Measurements from ENCODE around the gene ATG16L2. TPM values are rescaled to one million over a fixed set of nuclear protein-coding genes. Genes with fewer than 3 reads are reported as not detected.

The ATG16L2 gene
- total and polyA plus RNA-seq, 10 of the 15 experiments (the other 5 are each of a cell fraction or from before 2014, with no cell fraction given): 1.9 to 67.7 (median 30.4) TPM

- no peak overlapping the region for H2AFZ ChIP-seq (ENCODE audit: control insufficient read depth, low read depth, low read length)
- H3K4me1 ChIP-seq (ENCODE audit: control insufficient read depth, insufficient read depth, low read length): no peaks in the 10 kb centered on the region
- BruUV-seq (replicated peaks): no TSS peak
- no peak for ATAC-seq
- no peaks in the 10 kb centered on the region for H4K20me1 ChIP-seq (ENCODE audit: control insufficient read depth, insufficient read depth)
- POLR2A ChIA-PET: interaction anchor here (1.6 kb wide), 1 partner anchor 10 kb away, joined by 4 read pairs; no protein-coding TSS in a partner anchor
- no peak for DNase-seq (ENCODE audit: low read depth, low spot score)
- CTCF ChIA-PET: interaction anchor here (0.9 kb wide), 1 partner anchor 322 kb away, joined by 3 read pairs; no protein-coding TSS in a partner anchor
- RAD21 ChIA-PET (ENCODE audit: unreplicated experiment): interaction anchor here (1.1 kb wide), 1 partner anchor 322 kb away, joined by 3 read pairs; no protein-coding TSS in a partner anchor
- no peaks in the 10 kb centered on the region for H3K27me3 ChIP-seq (replicated peaks in 1 of 2; ENCODE audit: control insufficient read depth in 2 of 2, insufficient read depth in 2 of 2, low read length in 1 of 2)
- SMC1A ChIA-PET (ENCODE audit: uncharacterized antibody, unreplicated experiment): no interaction called here
- no peak for FAIRE-seq
- H3K4me3 ChIP-seq: no peak overlapping the region
- WGBS (ENCODE audit: insufficient coverage, insufficient replicate concordance, low lambda C conversion rate, missing lambda C conversion rate): 100% methylated on average over 3 of the region's 3 CpGs
- no peak overlapping the region for H3K9ac ChIP-seq (ENCODE audit: control insufficient read depth, insufficient read depth, low read length)
- no peaks in the 10 kb centered on the region; the same call in 1 of the 2 replicates for H3K79me2 ChIP-seq (ENCODE audit: control insufficient read depth, insufficient read depth, low read length)
- no peak overlapping the region for H3K4me2 ChIP-seq (ENCODE audit: control insufficient read depth, insufficient read depth)
- no peak for TF ChIP-seq MEF2B (IDR thresholded peaks at IDR 0.05; ENCODE audit: partially characterized antibody, poor library complexity, severe bottlenecking)
- peaks cover 1 to 26% of the 10 kb centered on the region in 2 experiments for H3K36me3 ChIP-seq (ENCODE audit: control insufficient read depth in 2 of 2, insufficient read depth in 2 of 2, low read length in 1 of 2)
- no peak overlapping the region for H3K27ac ChIP-seq (ENCODE audit: control insufficient read depth, insufficient read depth)
- in situ Hi-C loops (cut with MboI) (no loop called here), intact Hi-C loops (cut with micrococcal nuclease; ENCODE audit: unreplicated experiment) (no loop called here)
- H3K9me3 ChIP-seq (replicated peaks; ENCODE audit: control insufficient read depth, insufficient read depth, low read length): no peaks in the 10 kb centered on the region
Measured at GRCh38 chr11:72856065-72856464, 41.9 kb downstream of the ATG16L2 start.

GRCh38 chr11:72856551-72857345, 42.5 kb downstream of the ATG16L2 start:
- ChIA-PET SMC1A (ENCODE audit: uncharacterized antibody, unreplicated experiment) (no interaction called here), CTCF (no interaction called here), POLR2A (interaction anchor here (1.6 kb wide), 1 partner anchor 11 kb away, joined by 4 read pairs; no protein-coding TSS in a partner anchor), RAD21 (ENCODE audit: unreplicated experiment) (no interaction called here)
- in situ Hi-C loops (cut with MboI) (no loop called here), intact Hi-C loops (cut with micrococcal nuclease; ENCODE audit: unreplicated experiment) (no loop called here)
- Histone ChIP-seq H3K27me3 (replicated peaks in 1 of 2; ENCODE audit: control insufficient read depth in 2 of 2, insufficient read depth in 2 of 2, low read length in 1 of 2) (no peaks in the 10 kb centered on the region), H3K4me3 (no peak overlapping the region), H3K79me2 (ENCODE audit: control insufficient read depth, insufficient read depth, low read length) (no peaks in the 10 kb centered on the region; the same call in 1 of the 2 replicates), H3K9ac (ENCODE audit: control insufficient read depth, insufficient read depth, low read length) (no peak overlapping the region), H3K36me3 (ENCODE audit: control insufficient read depth in 2 of 2, insufficient read depth in 2 of 2, low read length in 1 of 2) (peaks cover 1 to 29% of the 10 kb centered on the region in 2 experiments), H3K4me2 (ENCODE audit: control insufficient read depth, insufficient read depth) (no peak overlapping the region), H3K4me1 (ENCODE audit: control insufficient read depth, insufficient read depth, low read length) (no peaks in the 10 kb centered on the region), H3K9me3 (replicated peaks; ENCODE audit: control insufficient read depth, insufficient read depth, low read length) (no peaks in the 10 kb centered on the region), H3K27ac (ENCODE audit: control insufficient read depth, insufficient read depth) (no peak overlapping the region), H2AFZ (ENCODE audit: control insufficient read depth, low read depth, low read length) (no peak overlapping the region), H4K20me1 (ENCODE audit: control insufficient read depth, insufficient read depth) (no peaks in the 10 kb centered on the region)
- BruUV-seq (replicated peaks): no TSS peak
- ATAC-seq (no peak), FAIRE-seq (no peak), DNase-seq (ENCODE audit: low read depth, low spot score) (no peak)
- TF ChIP-seq ZBTB4 (CRISPR knock-in tag; IDR thresholded peaks at IDR 0.05) (no peak), TARDBP (IDR thresholded peaks at IDR 0.05; ENCODE audit: borderline replicate concordance) (no peak), ZNF622 (IDR thresholded peaks at IDR 0.05) (no peak), USF1 (IDR thresholded peaks at IDR 0.05; ENCODE audit: borderline replicate concordance, extremely low read length, insufficient read depth, low read depth, low read length) (no peak), GATAD2B (conservative IDR thresholded peaks at IDR 0.05; ENCODE audit: low read depth) (no peak), LARP7 (IDR thresholded peaks at IDR 0.05) (no peak), BHLHE40 (IDR thresholded peaks at IDR 0.05; ENCODE audit: borderline replicate concordance in 1 of 2, low read depth in 2 of 2, low read length in 1 of 2) (no peak), HDGF (IDR thresholded peaks at IDR 0.05) (no peak), CREM (IDR thresholded peaks at IDR 0.05; ENCODE audit: low read depth) (no peak), SMAD5 (IDR thresholded peaks at IDR 0.05; ENCODE audit: low read depth) (no peak), SREBF2 (IDR thresholded peaks at IDR 0.05; ENCODE audit: low read length) (no peak), ESRRA (IDR thresholded peaks at IDR 0.05; ENCODE audit: low read length) (no peak)
- WGBS (ENCODE audit: insufficient coverage, insufficient replicate concordance, low lambda C conversion rate, missing lambda C conversion rate): 65% methylated on average over 3 of the region's 3 CpGs
